ENCODE measurements around the gene ACAP2.
"Not testable (repeated sequence)": the region's sequence is repeated elsewhere in the genome, so short reads cannot be mapped to it uniquely, and the experiment has no call there.

The ACAP2 gene

GRCh38 chr3:195236076-195236798, 206.6 kb downstream of the ACAP2 start:
- Histone ChIP-seq H3K27me3 (ENCODE audit: insufficient read depth, low read length) (no peaks in the 10 kb centered on the region), H4K12ac (ENCODE audit: low read depth, low read length) (no peak overlapping the region), H3K9ac (ENCODE audit: low read length) (no peak overlapping the region), H3K4me3 (ENCODE audit: low read depth, low read length) (no peak overlapping the region), H4K91ac (ENCODE audit: low read depth, low read length) (no peak overlapping the region), H2BK5ac (ENCODE audit: low read depth, low read length, poor library complexity) (no peak overlapping the region), H3K18ac (ENCODE audit: low read length) (no peak overlapping the region), H2BK12ac (ENCODE audit: low read length) (no peak overlapping the region), H3K4ac (ENCODE audit: low read depth, low read length) (no peak overlapping the region), H3K79me2 (ENCODE audit: control insufficient read depth, insufficient read depth, low read length, poor library complexity) (no peaks in the 10 kb centered on the region), H3K4me1 (ENCODE audit: control insufficient read depth in 1 of 2, insufficient read depth in 2 of 2, low read length in 2 of 2) (peaks cover 6 to 8% of the 10 kb centered on the region in 2 experiments), H3K27ac (ENCODE audit: low read depth, low read length) (no peak overlapping the region), H3K14ac (ENCODE audit: low read length) (no peak overlapping the region), H2AFZ (ENCODE audit: insufficient read depth, low read length, poor library complexity) (no peak overlapping the region), H2BK120ac (ENCODE audit: insufficient read depth, low read length, poor library complexity) (no peak overlapping the region), H2AK5ac (ENCODE audit: low read length) (no peak overlapping the region), H3K36me3 (ENCODE audit: control insufficient read depth in 1 of 2, insufficient read depth in 2 of 2, low read length in 2 of 2) (no peaks in the 10 kb centered on the region), H4K8ac (ENCODE audit: low read depth, low read length) (no peak overlapping the region), H3K79me1 (ENCODE audit: low read length) (no peaks in the 10 kb centered on the region), H3K4me2 (ENCODE audit: low read length) (no peak overlapping the region), H3K9me3 (ENCODE audit: insufficient read depth, low read depth, low read length) (no peaks in the 10 kb centered on the region), H3K23ac (ENCODE audit: low read length) (no peak overlapping the region)
- no peak for DNase-seq
- WGBS (ENCODE audit: extremely low coverage, insufficient coverage, insufficient read length): no CpG with 5 or more reads among the region's 5 CpGs

DNA sequence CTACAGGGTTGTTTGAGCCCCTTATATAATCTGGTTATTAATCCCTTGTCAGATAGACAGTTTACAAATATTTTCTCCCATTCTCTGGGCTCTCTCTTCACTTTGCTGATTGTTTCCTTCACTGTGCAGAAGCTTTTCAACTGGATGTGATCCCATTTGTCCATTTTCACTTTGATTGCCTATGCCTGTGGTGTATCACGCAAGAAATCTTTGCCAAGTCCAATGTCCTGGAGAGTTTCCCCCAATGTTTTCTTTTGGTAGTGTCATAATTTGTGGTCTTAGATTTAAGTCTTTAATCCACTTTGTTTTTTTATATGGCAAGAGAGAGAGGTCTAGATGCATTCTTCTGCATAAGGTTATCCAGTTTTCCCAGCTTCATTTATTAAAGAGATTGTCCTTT, 212.6 kb downstream of the ACAP2 start:
- H3K4me3 ChIP-seq (ENCODE audit: low read depth, low read length): no peak overlapping the region
- H3K9me3 ChIP-seq (ENCODE audit: insufficient read depth, low read depth, low read length): peaks cover 3% of the 10 kb centered on the region
- H3K14ac ChIP-seq (ENCODE audit: low read length): no peak overlapping the region
- peaks cover 4 to 5% of the 10 kb centered on the region in 2 experiments for H3K4me1 ChIP-seq (ENCODE audit: control insufficient read depth in 1 of 2, insufficient read depth in 2 of 2, low read length in 2 of 2)
- H4K91ac ChIP-seq (ENCODE audit: low read depth, low read length): no peak overlapping the region
- H4K8ac ChIP-seq (ENCODE audit: low read depth, low read length): no peak overlapping the region
- H3K79me1 ChIP-seq (ENCODE audit: low read length): no peaks in the 10 kb centered on the region
- no peak overlapping the region for H2AK5ac ChIP-seq (ENCODE audit: low read length)
- no peak overlapping the region for H2BK12ac ChIP-seq (ENCODE audit: low read length)
- no peak overlapping the region for H3K27ac ChIP-seq (ENCODE audit: low read depth, low read length)
- DNase-seq: no peak
- no CpG with 5 or more reads among the region's 1 CpG for WGBS (ENCODE audit: extremely low coverage, insufficient coverage, insufficient read length)
- H2BK120ac ChIP-seq (ENCODE audit: insufficient read depth, low read length, poor library complexity): no peak overlapping the region
- H2AFZ ChIP-seq (ENCODE audit: insufficient read depth, low read length, poor library complexity): no peak overlapping the region
- H3K36me3 ChIP-seq (ENCODE audit: control insufficient read depth in 1 of 2, insufficient read depth in 2 of 2, low read length in 2 of 2): peaks cover 2% of the 10 kb centered on the region in 2 experiments
- no peak overlapping the region for H4K12ac ChIP-seq (ENCODE audit: low read depth, low read length)
- H3K9ac ChIP-seq (ENCODE audit: low read length): no peak overlapping the region
- H3K18ac ChIP-seq (ENCODE audit: low read length): no peak overlapping the region
- no peak overlapping the region for H3K4ac ChIP-seq (ENCODE audit: low read depth, low read length)
- no peak overlapping the region for H3K23ac ChIP-seq (ENCODE audit: low read length)
- no peaks in the 10 kb centered on the region for H3K27me3 ChIP-seq (ENCODE audit: insufficient read depth, low read length)
- H3K79me2 ChIP-seq (ENCODE audit: control insufficient read depth, insufficient read depth, low read length, poor library complexity): no peaks in the 10 kb centered on the region
- no peak overlapping the region for H2BK5ac ChIP-seq (ENCODE audit: low read depth, low read length, poor library complexity)
- no peak overlapping the region for H3K4me2 ChIP-seq (ENCODE audit: low read length)

DNA sequence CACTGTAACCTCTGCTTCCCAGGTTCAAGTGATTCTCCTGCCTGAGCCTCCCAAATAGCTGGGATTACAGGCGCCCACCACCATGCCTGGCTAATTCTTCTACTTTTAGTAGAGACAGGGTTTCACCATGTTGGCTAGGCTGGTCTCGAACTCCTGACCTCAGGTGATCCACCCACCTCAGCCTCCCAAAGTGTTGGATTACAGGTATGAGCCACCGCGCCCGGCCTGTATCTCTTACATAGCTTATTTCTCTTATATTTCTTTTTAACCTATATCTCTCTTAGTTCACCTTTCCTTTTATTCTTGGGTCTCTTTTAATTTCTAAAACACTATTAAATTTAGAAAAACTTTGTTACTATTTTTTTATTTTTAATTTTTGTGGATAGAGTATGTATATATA, 213.9 kb downstream of the ACAP2 start:
- not testable (repeated sequence) for H3K27ac ChIP-seq (ENCODE audit: low read depth, low read length); H3K4me2 ChIP-seq (ENCODE audit: low read length); H2AFZ ChIP-seq (ENCODE audit: insufficient read depth, low read length, poor library complexity); H3K4ac ChIP-seq (ENCODE audit: low read depth, low read length); H2BK5ac ChIP-seq (ENCODE audit: low read depth, low read length, poor library complexity); H3K79me1 ChIP-seq (ENCODE audit: low read length); H2BK12ac ChIP-seq (ENCODE audit: low read length); DNase-seq; H3K4me1 ChIP-seq (ENCODE audit: control insufficient read depth in 1 of 2, insufficient read depth in 2 of 2, low read length in 2 of 2); H4K8ac ChIP-seq (ENCODE audit: low read depth, low read length); H3K23ac ChIP-seq (ENCODE audit: low read length); H4K12ac ChIP-seq (ENCODE audit: low read depth, low read length); H4K91ac ChIP-seq (ENCODE audit: low read depth, low read length); H3K27me3 ChIP-seq (ENCODE audit: insufficient read depth, low read length); H3K14ac ChIP-seq (ENCODE audit: low read length); H3K4me3 ChIP-seq (ENCODE audit: low read depth, low read length); H3K36me3 ChIP-seq (ENCODE audit: control insufficient read depth in 1 of 2, insufficient read depth in 2 of 2, low read length in 2 of 2); H3K9ac ChIP-seq (ENCODE audit: low read length); H3K79me2 ChIP-seq (ENCODE audit: control insufficient read depth, insufficient read depth, low read length, poor library complexity); H2BK120ac ChIP-seq (ENCODE audit: insufficient read depth, low read length, poor library complexity); H2AK5ac ChIP-seq (ENCODE audit: low read length); H3K9me3 ChIP-seq (ENCODE audit: insufficient read depth, low read depth, low read length); H3K18ac ChIP-seq (ENCODE audit: low read length)
- no CpG with 5 or more reads among the region's 5 CpGs for WGBS (ENCODE audit: extremely low coverage, insufficient coverage, insufficient read length)

DNA sequence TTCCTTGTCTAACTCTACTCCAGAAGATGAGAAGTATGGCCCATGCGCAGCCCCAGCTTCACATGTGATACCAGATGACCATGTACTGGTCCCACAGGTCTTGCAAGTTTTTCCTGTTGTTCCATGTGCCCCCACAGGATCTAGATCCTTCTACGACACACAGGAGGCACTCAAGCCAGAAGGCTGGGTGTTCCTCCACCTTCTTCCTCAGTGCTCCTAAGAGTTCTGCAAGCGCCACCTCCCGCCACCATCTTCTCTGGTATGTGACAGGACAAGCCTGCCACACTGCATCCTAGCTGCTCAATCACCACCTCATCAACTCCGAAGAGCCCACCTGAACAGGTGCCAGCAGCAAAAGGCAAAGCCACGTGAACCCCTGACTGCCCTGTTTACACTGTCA, 214.9 kb downstream of the ACAP2 start:
- Histone ChIP-seq H3K27ac (ENCODE audit: low read depth, low read length) (no peak overlapping the region), H3K18ac (ENCODE audit: low read length) (no peak overlapping the region), H3K9ac (ENCODE audit: low read length) (no peak overlapping the region), H3K36me3 (ENCODE audit: control insufficient read depth in 1 of 2, insufficient read depth in 2 of 2, low read length in 2 of 2) (peaks cover 2% of the 10 kb centered on the region in 2 experiments), H3K23ac (ENCODE audit: low read length) (no peak overlapping the region), H3K79me1 (ENCODE audit: low read length) (no peaks in the 10 kb centered on the region), H3K4me1 (ENCODE audit: control insufficient read depth in 1 of 2, insufficient read depth in 2 of 2, low read length in 2 of 2) (peaks cover 4 to 5% of the 10 kb centered on the region in 2 experiments), H2BK120ac (ENCODE audit: insufficient read depth, low read length, poor library complexity) (no peak overlapping the region), H4K8ac (ENCODE audit: low read depth, low read length) (no peak overlapping the region), H2AK5ac (ENCODE audit: low read length) (no peak overlapping the region), H4K91ac (ENCODE audit: low read depth, low read length) (no peak overlapping the region), H3K14ac (ENCODE audit: low read length) (no peak overlapping the region), H3K4ac (ENCODE audit: low read depth, low read length) (no peak overlapping the region), H2AFZ (ENCODE audit: insufficient read depth, low read length, poor library complexity) (no peak overlapping the region), H3K27me3 (ENCODE audit: insufficient read depth, low read length) (no peaks in the 10 kb centered on the region), H3K4me3 (ENCODE audit: low read depth, low read length) (peak overlapping the region; percentile 23), H2BK5ac (ENCODE audit: low read depth, low read length, poor library complexity) (no peak overlapping the region), H3K9me3 (ENCODE audit: insufficient read depth, low read depth, low read length) (peaks cover 3% of the 10 kb centered on the region), H3K79me2 (ENCODE audit: control insufficient read depth, insufficient read depth, low read length, poor library complexity) (no peaks in the 10 kb centered on the region), H3K4me2 (ENCODE audit: low read length) (no peak overlapping the region), H2BK12ac (ENCODE audit: low read length) (no peak overlapping the region), H4K12ac (ENCODE audit: low read depth, low read length) (no peak overlapping the region)
- no CpG with 5 or more reads among the region's 6 CpGs for WGBS (ENCODE audit: extremely low coverage, insufficient coverage, insufficient read length)
- peak; percentile 50 to 62 for DNase-seq
